ENCODE data around the gene KARS1.

DNA sequence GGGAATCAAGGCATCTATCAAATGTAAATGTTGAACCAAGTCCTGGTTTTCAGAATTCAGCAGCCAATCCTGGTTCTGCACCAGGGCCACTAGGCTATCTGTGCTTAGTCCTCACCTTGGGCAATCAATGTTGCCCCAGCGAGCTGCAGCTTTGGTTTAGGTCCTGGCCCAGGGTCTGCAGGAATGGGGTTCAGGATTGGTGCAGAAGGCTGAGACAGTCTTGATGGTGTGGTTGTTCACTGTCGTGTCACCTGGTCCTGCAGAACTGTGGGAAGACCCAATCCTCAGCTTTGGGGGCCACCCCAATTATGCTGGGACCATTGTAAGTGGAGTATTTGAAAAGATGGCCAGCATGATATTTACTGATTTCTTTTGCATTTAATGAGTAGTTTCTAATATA is 10.7 kb upstream of the KARS1 start:
- TF ChIP-seq, protein P1, sequence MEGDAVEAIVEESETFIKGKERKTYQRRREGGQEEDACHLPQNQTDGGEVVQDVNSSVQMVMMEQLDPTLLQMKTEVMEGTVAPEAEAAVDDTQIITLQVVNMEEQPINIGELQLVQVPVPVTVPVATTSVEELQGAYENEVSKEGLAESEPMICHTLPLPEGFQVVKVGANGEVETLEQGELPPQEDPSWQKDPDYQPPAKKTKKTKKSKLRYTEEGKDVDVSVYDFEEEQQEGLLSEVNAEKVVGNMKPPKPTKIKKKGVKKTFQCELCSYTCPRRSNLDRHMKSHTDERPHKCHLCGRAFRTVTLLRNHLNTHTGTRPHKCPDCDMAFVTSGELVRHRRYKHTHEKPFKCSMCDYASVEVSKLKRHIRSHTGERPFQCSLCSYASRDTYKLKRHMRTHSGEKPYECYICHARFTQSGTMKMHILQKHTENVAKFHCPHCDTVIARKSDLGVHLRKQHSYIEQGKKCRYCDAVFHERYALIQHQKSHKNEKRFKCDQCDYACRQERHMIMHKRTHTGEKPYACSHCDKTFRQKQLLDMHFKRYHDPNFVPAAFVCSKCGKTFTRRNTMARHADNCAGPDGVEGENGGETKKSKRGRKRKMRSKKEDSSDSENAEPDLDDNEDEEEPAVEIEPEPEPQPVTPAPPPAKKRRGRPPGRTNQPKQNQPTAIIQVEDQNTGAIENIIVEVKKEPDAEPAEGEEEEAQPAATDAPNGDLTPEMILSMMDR (IDR thresholded peaks at IDR 0.05; ENCODE audit: poor library complexity, severe bottlenecking), result no peak
- TF ChIP-seq POLR2AphosphoS5 (IDR thresholded peaks at IDR 0.05) (no peak), SMC3 (conservative IDR thresholded peaks at IDR 0.05; ENCODE audit: poor library complexity) (no peak), RAD21 (conservative IDR thresholded peaks at IDR 0.05) (no peak)
